SU-DHL-6 (cell line): ENCODE results near the gene MYOG.
A peak's percentile ranks its signal among the peaks of the same experiment; 100 is the strongest.

ENCODE experiments used
- H2AFZ ChIP-seq: fragments of 200-600 bp; sonication (generic); 2 replicates; pipeline ENCODE4 v1.6.1; 2014; ENCODE audit warnings: low read depth, mild to moderate bottlenecking, moderate library complexity, mixed read lengths, antibody characterized with exemption, low read length; ENCODE audit not compliant: severe bottlenecking
- H3F3A ChIP-seq: fragments of 200-600 bp; shearing (Covaris generic); 2 replicates; pipeline ENCODE4 v1.6.0; 2016; ENCODE audit warnings: antibody characterized with exemption, mild to moderate bottlenecking; ENCODE audit not compliant: insufficient read depth
- H3K27ac ChIP-seq: fragments of 200-600 bp; sonication (generic); 2 replicates; pipeline ENCODE4 v1.5.1; 2016; ENCODE audit warnings: low read depth, mild to moderate bottlenecking, low read length, moderate library complexity, mixed read lengths
- H3K27me3 ChIP-seq: fragments of 200-600 bp; sonication (generic), shearing (Covaris generic); 2 replicates; pipeline ENCODE4 v1.6.0; 2014; ENCODE audit warnings: mild to moderate bottlenecking, low read length
- H3K36me3 ChIP-seq: fragments of 200-600 bp; sonication (generic); 2 replicates; pipeline ENCODE4 v1.6.1; 2014; ENCODE audit warnings: mild to moderate bottlenecking, low read length, mixed read lengths
- H3K4me2 ChIP-seq: fragments of 300-600, 200-600 bp; shearing (Covaris generic), sonication (generic); 2 replicates; pipeline ENCODE4 v1.6.0; 2014; ENCODE audit warnings: low read length, low read depth, mild to moderate bottlenecking; ENCODE audit not compliant: poor library complexity, severe bottlenecking
- H3K4me3 ChIP-seq: fragments of 200-600 bp; sonication (generic); 2 replicates; pipeline ENCODE4 v1.5.1; 2014; ENCODE audit warnings: antibody characterized with exemption, low read length, mild to moderate bottlenecking, mixed read lengths; ENCODE audit not compliant: insufficient read depth, poor library complexity, severe bottlenecking
- H3K79me2 ChIP-seq: fragments of 200-600 bp; sonication (generic); 2 replicates; pipeline ENCODE4 v1.6.1; 2014; ENCODE audit warnings: mild to moderate bottlenecking, low read length, moderate library complexity; ENCODE audit not compliant: insufficient read depth
- H3K9ac ChIP-seq: fragments of 200-600 bp; sonication (generic); 2 replicates; pipeline ENCODE4 v1.7.0; 2014; ENCODE audit warnings: mild to moderate bottlenecking, low read length
- H3K9me2 ChIP-seq: fragments of 200-600 bp; sonication (generic); replicated peaks from 2 replicates; pipeline ENCODE4 v1.6.1; 2014; ENCODE audit warnings: low read length; ENCODE audit not compliant: insufficient read depth
- H3K9me3 ChIP-seq: fragments of 200-600 bp; sonication (generic); 2 replicates; pipeline ENCODE4 v1.6.1; 2014; ENCODE audit warnings: low read length, mixed read lengths; ENCODE audit not compliant: insufficient read depth
- H4K20me1 ChIP-seq: fragments of 200-600 bp; sonication (generic); 2 replicates; pipeline ENCODE4 v1.6.1; 2014; ENCODE audit warnings: low read depth, mild to moderate bottlenecking, antibody characterized with exemption, low read length, moderate library complexity, mixed read lengths
- CTCF ChIP-seq: fragments of 200-600 bp; sonication (generic); IDR thresholded peaks from one replicate; pipeline ENCODE4 v1.5.1; 2017; ENCODE audit warnings: antibody characterized with exemption, mild to moderate bottlenecking, low read length, moderate library complexity; ENCODE audit not compliant: insufficient read depth, poor library complexity, severe bottlenecking
- EZH2phosphoT487 ChIP-seq: fragments of 200-600 bp; sonication (generic), shearing (Covaris generic); conservative IDR thresholded peaks from 2 replicates; pipeline ENCODE4 v1.6.1; 2018; ENCODE audit warnings: mild to moderate bottlenecking, antibody characterized with exemption, low read length, moderate library complexity, mixed read lengths

MYOG gene

GRCh38 chr1:203084588-203085527, 954 bp downstream of the MYOG start:
- no peaks in the 10 kb centered on the region for H4K20me1 ChIP-seq
- no peaks in the 10 kb centered on the region for H3K9me2 ChIP-seq
- H3K4me3 ChIP-seq: no peak overlapping the region
- H3K27ac ChIP-seq: no peak overlapping the region
- H3K9me3 ChIP-seq: no peaks in the 10 kb centered on the region
- no peaks in the 10 kb centered on the region for H3K27me3 ChIP-seq
- no peak overlapping the region for H2AFZ ChIP-seq
- no peaks in the 10 kb centered on the region for H3F3A ChIP-seq
- H3K79me2 ChIP-seq: no peaks in the 10 kb centered on the region
- TF ChIP-seq CTCF: peak; percentile 59
- TF ChIP-seq EZH2phosphoT487: no peak
- H3K4me2 ChIP-seq: no peak overlapping the region
- H3K9ac ChIP-seq: no peak overlapping the region
- H3K36me3 ChIP-seq: no peaks in the 10 kb centered on the region

GRCh38 chr1:203083463-203083921, 2.3 kb downstream of the MYOG start:
- no peak overlapping the region for H3K9ac ChIP-seq
- no peak overlapping the region for H3K27ac ChIP-seq
- H4K20me1 ChIP-seq: no peaks in the 10 kb centered on the region
- H2AFZ ChIP-seq: no peak overlapping the region
- H3K27me3 ChIP-seq: no peaks in the 10 kb centered on the region
- no peaks in the 10 kb centered on the region for H3K9me2 ChIP-seq
- H3K79me2 ChIP-seq: no peaks in the 10 kb centered on the region
- no peaks in the 10 kb centered on the region for H3F3A ChIP-seq
- no peaks in the 10 kb centered on the region for H3K36me3 ChIP-seq
- H3K4me3 ChIP-seq: no peak overlapping the region
- TF ChIP-seq EZH2phosphoT487 (no peak), CTCF (no peak)
- H3K9me3 ChIP-seq: no peaks in the 10 kb centered on the region
- no peak overlapping the region for H3K4me2 ChIP-seq

- Histone ChIP-seq H3K36me3 (no peaks in the 10 kb centered on the region), H3K27ac (no peak overlapping the region), H3K9me3 (no peaks in the 10 kb centered on the region), H4K20me1 (no peaks in the 10 kb centered on the region), H3K4me3 (no peak overlapping the region), H3K4me2 (no peak overlapping the region), H3K9ac (no peak overlapping the region), H2AFZ (no peak overlapping the region), H3K9me2 (no peaks in the 10 kb centered on the region), H3K79me2 (no peaks in the 10 kb centered on the region), H3K27me3 (no peaks in the 10 kb centered on the region), H3F3A (no peaks in the 10 kb centered on the region)
- no peak for TF ChIP-seq CTCF
- TF ChIP-seq EZH2phosphoT487: no peak
Measured at GRCh38 chr1:203082571-203083462, 3.0 kb downstream of the MYOG start.
